GM23338 (cell line): ENCODE results near the gene PLD1. TPM values are rescaled to one million over a fixed set of nuclear protein-coding genes. Genes with fewer than 3 reads are reported as not detected.

ENCODE experiments used
- ATAC-seq: fragments of 200-7000 bp; cut with Tn5 transposase; 3 replicates; pipeline ENCODE4 v1.9.1; 2020
- DNase-seq: peaks from one replicate; pipeline ENCODE4 v3.0.0-alpha.2; 2015; ENCODE audit warnings: low spot score
- H2AFZ ChIP-seq: fragments of 200-600 bp; sonication (generic); 2 replicates; pipeline ENCODE4 v1.8.0; 2016; ENCODE audit warnings: antibody characterized with exemption, mild to moderate bottlenecking, moderate library complexity
- H3F3A ChIP-seq: fragments of 200-600 bp; sonication (generic); replicated peaks from 2 replicates; pipeline ENCODE4 v1.8.0; 2017; ENCODE audit warnings: antibody characterized with exemption, mixed run types, low read depth
- H3K27ac ChIP-seq: fragments of 200-600 bp; sonication (generic); 2 replicates; pipeline ENCODE4 v1.6.1; 2016; ENCODE audit warnings: low read depth
- H3K27me3 ChIP-seq: fragments of 200-600 bp; sonication (generic); 2 replicates; pipeline ENCODE4 v1.8.0; 2016; ENCODE audit warnings: mild to moderate bottlenecking, mixed run types, moderate library complexity; ENCODE audit not compliant: insufficient read depth
- H3K36me3 ChIP-seq: fragments of 200-600 bp; sonication (generic); 2 replicates; pipeline ENCODE4 v1.8.0; 2016; ENCODE audit warnings: mild to moderate bottlenecking; ENCODE audit not compliant: insufficient read depth
- H3K4me1 ChIP-seq: fragments of 200-600 bp; sonication (generic); 2 replicates; pipeline ENCODE4 v1.8.0; 2016; ENCODE audit warnings: mild to moderate bottlenecking, moderate library complexity; ENCODE audit not compliant: insufficient read depth
- H3K4me2 ChIP-seq: fragments of 200-600 bp; sonication (generic); 2 replicates; pipeline ENCODE4 v1.7.1; 2017; ENCODE audit warnings: mixed run types
- H3K4me3 ChIP-seq: fragments of 200-600 bp; sonication (generic); 2 replicates; pipeline ENCODE4 v1.6.1; 2016; ENCODE audit warnings: mixed run types
- H3K79me2 ChIP-seq: fragments of 200-600 bp; sonication (generic); replicated peaks from 2 replicates; pipeline ENCODE4 v1.8.0; 2017; ENCODE audit warnings: mild to moderate bottlenecking; ENCODE audit not compliant: insufficient read depth
- H3K9me2 ChIP-seq: fragments of 200-600 bp; sonication (generic); 2 replicates; pipeline ENCODE4 v1.8.0; 2017; ENCODE audit not compliant: insufficient read depth
- H4K20me1 ChIP-seq: fragments of 200-600 bp; sonication (generic); replicated peaks from 2 replicates; pipeline ENCODE4 v1.8.0; 2017; ENCODE audit warnings: mild to moderate bottlenecking; ENCODE audit not compliant: insufficient read depth
- H3K27ac Mint-ChIP-seq: 2 replicates; pipeline ENCODE4 v1.8.0; 2020; ENCODE audit warnings: inconsistent platforms, mild to moderate bottlenecking, moderate library complexity, mixed read lengths
- H3K27me3 Mint-ChIP-seq: 3 replicates; pipeline ENCODE4 v1.8.0; 2022; ENCODE audit warnings: low read depth, mild to moderate bottlenecking, moderate library complexity, mixed read lengths, inconsistent platforms; ENCODE audit not compliant: insufficient read depth, poor library complexity
- H3K36me3 Mint-ChIP-seq: 3 replicates; pipeline ENCODE4 v1.8.0; 2021; ENCODE audit warnings: low read depth, mild to moderate bottlenecking, inconsistent platforms, moderate library complexity, mixed read lengths
- H3K4me1 Mint-ChIP-seq: 3 replicates; pipeline ENCODE4 v1.8.0; 2020; ENCODE audit warnings: mild to moderate bottlenecking, inconsistent platforms, mixed read lengths
- H3K4me3 Mint-ChIP-seq: 3 replicates; pipeline ENCODE4 v1.8.0; 2021; ENCODE audit warnings: moderate library complexity, mild to moderate bottlenecking, inconsistent platforms, mixed read lengths
- H3K9me3 Mint-ChIP-seq: 3 replicates; pipeline ENCODE4 v1.8.0; 2020; ENCODE audit warnings: moderate library complexity, mild to moderate bottlenecking, inconsistent platforms, mixed read lengths
- CTCF ChIP-seq, 2 experiments: fragments of 200-600 bp in 1 of 2; sonication (generic) in 1 of 2; conservative IDR thresholded peaks; 2 replicates each; pipeline versions ENCODE4 v1.5.1 to v1.6.1; 2016 to 2017; ENCODE audit warnings: antibody characterized with exemption in 2 of 2, low read depth in 2 of 2, mild to moderate bottlenecking in 2 of 2, moderate library complexity in 1 of 2
- ETS1 ChIP-seq: IDR thresholded peaks from 2 replicates; pipeline ENCODE4 v1.6.1; 2016; ENCODE audit warnings: antibody characterized with exemption
- EZH2 ChIP-seq: fragments of 200-600 bp; sonication (generic); IDR thresholded peaks from one replicate; pipeline ENCODE4 v1.8.0; 2017; ENCODE audit warnings: antibody characterized with exemption, mild to moderate bottlenecking, low read depth; ENCODE audit not compliant: unreplicated experiment
- EZH2phosphoT487 ChIP-seq: fragments of 200-600 bp; sonication (generic); IDR thresholded peaks from one replicate; pipeline ENCODE4 v1.8.1; 2018; ENCODE audit warnings: antibody characterized with exemption; ENCODE audit not compliant: unreplicated experiment
- POLR2AphosphoS5 ChIP-seq: IDR thresholded peaks from 2 replicates; pipeline ENCODE4 v1.6.1; 2016; ENCODE audit warnings: antibody characterized with exemption, low read depth
- ZNF462 ChIP-seq: fragments of 250-450 bp; sonication (Bioruptor Pico); IDR thresholded peaks from 2 replicates; pipeline ENCODE4 v1.5.0; 2020; ENCODE audit warnings: mild to moderate bottlenecking, moderate library complexity
- polyA plus RNA-seq: library from polyadenylated mRNA; unstranded; fragments of >200 nt; fragmentation: Nextera tagmentation; extraction: Ambion mirVana; gene quantifications from 2 replicates; pipeline ENCODE4 v1.2.1, GENCODE V29; 2016
- total RNA-seq: library from RNA; depleted of rRNA; stranded (reverse); fragments of >200 nt; shearing (Covaris generic); gene quantifications from 2 replicates; pipeline ENCODE4 v1.2.3, GENCODE V29; 2014

The PLD1 gene
- total and polyA plus RNA-seq, 2 experiments from 2014 or later = 1.4 to 2.2 TPM

GRCh38 chr3:171847133-171847532, 36.9 kb upstream of the PLD1 start (continued):
- TF ChIP-seq ZNF462 (CRISPR knock-in tag) = no peak
- no peak for TF ChIP-seq EZH2phosphoT487

- Histone ChIP-seq H3K36me3 (no peaks in the 10 kb centered on the region), H3K4me2 (no peak overlapping the region), H3F3A (no peaks in the 10 kb centered on the region), H3K4me3 (no peak overlapping the region), H3K9me2 (no peaks in the 10 kb centered on the region), H3K4me1 (no peaks in the 10 kb centered on the region; the same call in 1 of the 2 replicates), H2AFZ (no peak overlapping the region), H3K27me3 (no peaks in the 10 kb centered on the region), H4K20me1 (no peaks in the 10 kb centered on the region), H3K79me2 (no peaks in the 10 kb centered on the region), H3K27ac (no peak overlapping the region)
- TF ChIP-seq ETS1 = no peak
- TF ChIP-seq POLR2AphosphoS5 = no peak
- no peak for TF ChIP-seq CTCF (conservative IDR thresholded peaks at IDR 0.05; ENCODE audit: low read depth in 2 of 2)
- TF ChIP-seq EZH2phosphoT487 = no peak
- no peak for TF ChIP-seq EZH2
- ATAC-seq (no peak), DNase-seq (no peak)
- Mint-ChIP-seq H3K4me3 (no peak overlapping the region), H3K36me3 (no peaks in the 10 kb centered on the region), H3K9me3 (no peaks in the 10 kb centered on the region; the same call in 2 of the 3 replicates), H3K27me3 (no peaks in the 10 kb centered on the region), H3K27ac (no peak overlapping the region), H3K4me1 (peaks cover 7% of the 10 kb centered on the region; the same call in 2 of the 3 replicates)
Observed at GRCh38 chr3:171846597-171846996, 36.3 kb upstream of the PLD1 start.
